PC-9 (cell line): ENCODE measurements around the gene NUDT22.

ENCODE experiments used
- EZH2 ChIP-seq: fragments of 200-600 bp; sonication (generic); IDR thresholded peaks from 2 replicates; pipeline ENCODE4 v1.8.0; 2017; ENCODE audit warnings: antibody characterized with exemption, low read depth
- TF ChIP-seq, protein P1 (sequence below): fragments of 200-600 bp; sonication (generic); conservative IDR thresholded peaks from 2 replicates; pipeline ENCODE4 v1.6.1; 2017; ENCODE audit warnings: mixed run types, antibody characterized with exemption, mild to moderate bottlenecking, moderate library complexity

DNA sequence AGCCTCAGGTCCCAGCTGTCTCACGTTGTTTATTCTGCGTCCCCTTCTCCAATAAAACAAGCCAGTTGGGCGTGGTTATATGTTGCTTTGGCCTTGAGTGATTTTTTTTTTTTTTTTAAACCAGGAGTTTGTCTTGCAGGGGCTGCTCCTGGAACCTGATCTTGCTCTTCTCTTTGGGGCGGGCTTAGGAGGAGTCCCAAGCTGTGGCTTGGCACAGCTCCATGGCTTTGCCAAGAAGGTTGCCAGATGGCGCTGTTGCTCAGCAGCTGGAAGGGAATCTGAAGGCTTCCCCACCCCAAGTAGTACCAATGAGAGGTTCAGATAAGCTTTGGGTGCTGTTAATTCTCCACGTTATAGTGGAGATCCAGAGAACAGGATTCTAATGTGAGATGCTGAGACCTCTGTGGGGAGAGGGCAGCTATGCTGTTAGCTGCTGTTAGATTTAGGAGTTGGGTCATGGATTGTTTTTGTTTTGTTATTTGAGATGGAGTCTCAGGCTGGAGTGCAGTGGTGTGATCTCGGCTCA lies 21.5 kb upstream of the NUDT22 start:
- TF ChIP-seq, protein P1, sequence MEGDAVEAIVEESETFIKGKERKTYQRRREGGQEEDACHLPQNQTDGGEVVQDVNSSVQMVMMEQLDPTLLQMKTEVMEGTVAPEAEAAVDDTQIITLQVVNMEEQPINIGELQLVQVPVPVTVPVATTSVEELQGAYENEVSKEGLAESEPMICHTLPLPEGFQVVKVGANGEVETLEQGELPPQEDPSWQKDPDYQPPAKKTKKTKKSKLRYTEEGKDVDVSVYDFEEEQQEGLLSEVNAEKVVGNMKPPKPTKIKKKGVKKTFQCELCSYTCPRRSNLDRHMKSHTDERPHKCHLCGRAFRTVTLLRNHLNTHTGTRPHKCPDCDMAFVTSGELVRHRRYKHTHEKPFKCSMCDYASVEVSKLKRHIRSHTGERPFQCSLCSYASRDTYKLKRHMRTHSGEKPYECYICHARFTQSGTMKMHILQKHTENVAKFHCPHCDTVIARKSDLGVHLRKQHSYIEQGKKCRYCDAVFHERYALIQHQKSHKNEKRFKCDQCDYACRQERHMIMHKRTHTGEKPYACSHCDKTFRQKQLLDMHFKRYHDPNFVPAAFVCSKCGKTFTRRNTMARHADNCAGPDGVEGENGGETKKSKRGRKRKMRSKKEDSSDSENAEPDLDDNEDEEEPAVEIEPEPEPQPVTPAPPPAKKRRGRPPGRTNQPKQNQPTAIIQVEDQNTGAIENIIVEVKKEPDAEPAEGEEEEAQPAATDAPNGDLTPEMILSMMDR: peak; percentile 88
- TF ChIP-seq EZH2: no peak
